ENCODE data around the gene ADK. TPM values are rescaled to one million over a fixed set of nuclear protein-coding genes. Genes with fewer than 3 reads are reported as not detected.
"Not testable (repeated sequence)": the region's sequence is repeated elsewhere in the genome, so short reads cannot be mapped to it uniquely, and the experiment has no call there.

ADK gene
- total RNA-seq, 2 donors from 2014 or later = 34.7 to 36.8 TPM

DNA sequence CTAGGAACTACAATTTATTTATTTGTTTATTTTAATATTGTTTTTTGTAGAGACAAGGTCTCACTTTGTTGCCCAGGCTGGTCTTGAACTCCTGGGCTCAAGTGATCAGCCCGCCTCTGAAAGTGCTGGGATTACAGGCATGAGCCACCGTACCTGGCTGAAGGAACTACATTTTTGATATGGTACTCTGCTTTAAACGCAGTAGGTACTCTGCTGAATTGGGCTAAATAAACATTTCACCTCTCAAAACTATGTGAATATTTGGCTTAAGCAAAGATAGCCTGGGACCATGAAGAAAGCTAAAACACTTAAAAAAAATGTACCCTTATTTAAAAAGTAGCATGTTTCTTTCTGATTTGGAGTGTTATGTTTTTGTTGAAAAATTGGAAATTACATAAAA, 138.2 kb downstream of the ADK start:
- no peak for ATAC-seq
- H3K27me3 Mint-ChIP-seq = no peaks in the 10 kb centered on the region
- H3K9me3 ChIP-seq (ENCODE audit: control insufficient read depth, low read length, poor library complexity, severe bottlenecking) = no peaks in the 10 kb centered on the region
- H3K36me3 Mint-ChIP-seq (ENCODE audit: low read depth) = peaks cover 2% of the 10 kb centered on the region
- DNase-seq = no peak
- H3K4me3 Mint-ChIP-seq = no peak overlapping the region
- no peak overlapping the region for H3K27ac Mint-ChIP-seq
- peaks cover 15% of the 10 kb centered on the region for H3K4me1 Mint-ChIP-seq

DNA sequence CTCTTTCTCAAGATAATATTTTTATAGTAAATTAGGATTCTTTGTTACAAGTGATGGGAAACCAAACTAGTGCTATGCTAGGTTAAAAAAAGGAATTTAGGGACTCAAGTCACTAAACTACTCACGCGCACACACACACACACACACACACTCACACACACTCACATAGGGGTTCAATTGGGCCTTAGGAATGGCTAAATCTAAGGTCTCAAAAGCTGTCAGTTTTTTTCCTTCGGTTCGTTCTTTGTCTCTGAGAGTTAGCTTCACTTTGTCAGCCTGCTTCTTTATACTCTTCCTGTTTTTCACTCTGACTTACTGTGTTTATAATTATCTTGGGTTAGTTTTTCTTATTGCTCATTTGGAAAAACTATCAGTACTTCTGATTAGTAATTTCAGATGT, 138.9 kb downstream of the ADK start:
- Mint-ChIP-seq H3K36me3 (ENCODE audit: low read depth) (peaks cover 2% of the 10 kb centered on the region), H3K4me3 (peak overlapping the region; percentile 52), H3K27me3 (no peaks in the 10 kb centered on the region), H3K4me1 (peaks cover 15% of the 10 kb centered on the region), H3K27ac (peak overlapping the region; percentile 75)
- ATAC-seq = no peak
- DNase-seq = no peak
- no peaks in the 10 kb centered on the region for H3K9me3 ChIP-seq (ENCODE audit: control insufficient read depth, low read length, poor library complexity, severe bottlenecking)

DNA sequence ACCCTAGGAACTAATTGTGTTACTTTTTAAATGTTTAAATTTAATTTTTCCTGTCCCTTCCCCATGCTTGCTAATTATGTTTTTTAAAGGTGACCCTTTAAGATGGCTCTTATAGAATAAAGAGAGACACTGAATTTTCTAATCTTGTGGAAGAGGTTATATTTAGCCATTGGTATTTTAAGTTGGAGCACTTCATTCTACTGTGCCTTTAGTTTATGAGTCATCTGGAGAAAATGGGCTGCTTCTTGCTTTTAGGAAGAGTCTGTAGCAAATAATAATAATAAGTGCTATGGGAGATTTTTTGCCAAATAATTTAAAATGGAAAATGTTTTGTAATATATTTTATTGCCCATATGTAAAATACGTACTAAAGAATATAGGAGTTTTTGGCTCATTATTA, 139.7 kb downstream of the ADK start:
- H3K27ac Mint-ChIP-seq = peak overlapping the region; percentile 75
- ATAC-seq = no peak
- no peak for DNase-seq
- H3K27me3 Mint-ChIP-seq = no peaks in the 10 kb centered on the region
- H3K9me3 ChIP-seq (ENCODE audit: control insufficient read depth, low read length, poor library complexity, severe bottlenecking) = no peaks in the 10 kb centered on the region
- no peak overlapping the region for H3K4me3 Mint-ChIP-seq
- peaks cover 15% of the 10 kb centered on the region for H3K4me1 Mint-ChIP-seq
- peaks cover 2% of the 10 kb centered on the region for H3K36me3 Mint-ChIP-seq (ENCODE audit: low read depth)

DNA sequence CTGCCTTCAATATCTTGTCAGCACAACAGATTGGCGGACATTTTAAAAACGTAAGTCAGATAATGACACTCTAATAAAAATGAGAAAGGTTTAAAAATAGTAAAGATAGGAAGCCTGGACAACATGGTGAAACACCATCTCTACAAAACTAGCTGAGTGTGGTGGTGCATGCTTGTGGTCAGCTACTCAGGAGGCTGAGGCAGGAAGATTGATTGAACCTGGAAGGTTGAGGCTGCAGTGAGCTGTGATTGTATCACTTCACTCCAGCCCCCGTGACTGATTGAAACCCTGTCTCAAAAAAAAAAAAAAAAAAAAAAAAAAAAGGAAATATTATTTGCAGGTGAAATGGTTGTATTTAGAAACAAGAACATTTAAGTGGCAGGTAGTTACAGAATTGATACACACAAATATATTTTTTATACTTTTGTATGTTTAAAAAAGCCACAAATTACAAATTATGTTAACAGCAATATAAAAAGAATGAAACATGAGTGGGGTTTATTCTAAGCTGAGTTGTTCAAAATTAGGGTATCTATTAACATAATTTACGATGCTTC, 141.9 kb downstream of the ADK start:
- H3K27me3 Mint-ChIP-seq = no peaks in the 10 kb centered on the region
- ATAC-seq (no peak), DNase-seq (no peak)
- H3K27ac Mint-ChIP-seq = no peak overlapping the region
- no peak overlapping the region for H3K4me3 Mint-ChIP-seq
- peaks cover 2% of the 10 kb centered on the region for H3K36me3 Mint-ChIP-seq (ENCODE audit: low read depth)
- no peaks in the 10 kb centered on the region for H3K9me3 ChIP-seq (ENCODE audit: control insufficient read depth, low read length, poor library complexity, severe bottlenecking)
- H3K4me1 Mint-ChIP-seq = peaks cover 14% of the 10 kb centered on the region

DNA sequence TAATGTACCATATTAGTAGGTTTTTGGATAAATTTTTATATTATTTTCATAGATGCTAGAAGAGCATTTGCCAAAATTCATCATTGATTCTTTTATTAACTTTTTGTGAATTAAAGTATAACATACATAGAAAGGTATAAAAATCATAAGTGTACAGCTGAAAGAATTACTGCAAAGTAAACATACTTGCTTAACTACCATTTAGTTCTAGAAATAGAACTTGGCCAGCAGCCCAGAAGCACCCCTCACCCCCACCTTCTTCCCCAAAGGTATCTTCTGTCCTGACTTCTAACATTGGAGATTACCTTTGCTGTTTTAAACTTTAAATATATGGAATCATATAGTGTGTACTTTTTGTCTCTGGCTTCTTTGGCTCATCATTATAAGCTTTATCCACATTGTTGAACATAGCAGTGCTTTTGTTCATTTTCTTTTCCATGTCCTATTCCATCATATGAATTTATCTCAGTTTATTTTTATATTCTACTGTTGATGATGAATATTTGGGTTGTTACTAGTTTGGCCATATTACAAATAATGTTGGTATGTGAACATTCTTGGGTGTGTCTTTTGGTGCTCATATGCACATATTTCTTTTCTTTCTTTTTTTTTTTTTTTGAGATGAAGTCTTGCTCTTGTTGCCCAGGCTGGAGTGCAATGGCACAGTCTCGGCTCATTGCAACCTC, 142.8 kb downstream of the ADK start:
- no peak overlapping the region for H3K27ac Mint-ChIP-seq
- no peak overlapping the region for H3K4me3 Mint-ChIP-seq
- H3K4me1 Mint-ChIP-seq = peaks cover 13% of the 10 kb centered on the region
- no peak for DNase-seq
- no peak for ATAC-seq
- H3K27me3 Mint-ChIP-seq = no peaks in the 10 kb centered on the region
- H3K36me3 Mint-ChIP-seq (ENCODE audit: low read depth) = peaks cover 2% of the 10 kb centered on the region
- H3K9me3 ChIP-seq (ENCODE audit: control insufficient read depth, low read length, poor library complexity, severe bottlenecking) = no peaks in the 10 kb centered on the region

DNA sequence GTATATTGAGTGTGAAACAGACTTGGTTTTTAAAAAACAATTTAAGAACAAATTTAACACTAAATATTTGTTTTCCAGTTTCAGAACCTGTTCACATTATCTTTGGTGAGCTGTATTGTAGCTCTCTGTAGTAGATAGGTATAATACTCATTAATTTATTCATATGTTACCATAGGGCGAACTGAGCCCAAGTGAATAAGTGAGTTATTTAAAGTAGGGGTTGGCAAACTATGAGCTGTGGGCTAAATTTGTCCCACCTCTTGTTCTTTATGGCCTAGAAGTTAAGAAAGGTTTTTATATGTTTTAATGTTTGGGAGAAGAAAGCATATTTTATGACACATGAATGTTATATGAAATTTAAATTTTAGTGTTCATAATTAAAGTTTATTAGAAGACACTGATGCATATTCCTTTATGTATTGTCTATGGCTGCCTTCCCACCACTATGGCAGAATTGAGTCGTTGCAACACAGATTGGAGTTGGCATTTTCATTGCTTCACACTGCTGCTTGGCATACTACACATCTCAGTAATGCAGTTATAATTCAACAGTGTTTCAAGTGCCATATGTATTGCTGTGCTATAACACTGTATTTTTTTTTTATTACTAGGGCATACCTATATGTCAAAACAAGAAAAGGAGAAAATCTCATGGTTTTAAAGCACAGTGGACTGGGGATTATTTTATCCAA, 146.5 kb downstream of the ADK start:
- no peak overlapping the region for H3K27ac Mint-ChIP-seq
- H3K9me3 ChIP-seq (ENCODE audit: control insufficient read depth, low read length, poor library complexity, severe bottlenecking) = no peaks in the 10 kb centered on the region
- H3K4me1 Mint-ChIP-seq = peaks cover 3% of the 10 kb centered on the region
- no peak for DNase-seq
- no peaks in the 10 kb centered on the region for H3K27me3 Mint-ChIP-seq
- H3K4me3 Mint-ChIP-seq = no peak overlapping the region
- ATAC-seq = no peak
- H3K36me3 Mint-ChIP-seq (ENCODE audit: low read depth) = no peaks in the 10 kb centered on the region

DNA sequence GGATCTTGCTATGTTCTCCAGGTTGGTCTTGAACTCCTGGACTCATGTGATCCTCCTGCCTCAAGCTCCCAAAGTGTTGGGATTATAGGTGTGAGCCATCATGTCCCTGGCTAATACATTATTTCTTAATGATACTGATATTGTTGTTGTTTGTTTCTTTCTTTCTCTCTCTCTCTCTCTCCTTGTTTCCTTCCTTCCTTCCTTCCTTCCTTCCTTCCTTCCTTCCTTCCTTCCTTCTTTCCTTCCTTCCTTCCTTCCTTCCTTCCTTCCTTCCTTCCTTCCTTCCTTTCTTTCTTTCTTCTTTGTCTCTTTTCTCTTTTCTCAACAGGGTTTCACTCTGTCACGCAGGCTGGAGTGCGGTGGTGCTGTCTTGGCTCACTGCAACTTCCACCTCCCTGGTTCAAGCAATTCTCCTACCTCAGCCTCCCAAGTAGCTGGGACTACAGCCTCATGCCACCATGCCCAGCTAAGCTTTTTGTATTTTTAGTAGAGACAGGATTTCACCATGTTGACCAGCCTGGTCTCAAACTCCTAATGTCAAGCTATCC, 149.1 kb downstream of the ADK start:
- ATAC-seq; DNase-seq; H3K27me3 Mint-ChIP-seq; H3K36me3 Mint-ChIP-seq (ENCODE audit: low read depth); H3K27ac Mint-ChIP-seq; H3K4me1 Mint-ChIP-seq; H3K4me3 Mint-ChIP-seq; H3K9me3 ChIP-seq (ENCODE audit: control insufficient read depth, low read length, poor library complexity, severe bottlenecking): not testable (repeated sequence)

DNA sequence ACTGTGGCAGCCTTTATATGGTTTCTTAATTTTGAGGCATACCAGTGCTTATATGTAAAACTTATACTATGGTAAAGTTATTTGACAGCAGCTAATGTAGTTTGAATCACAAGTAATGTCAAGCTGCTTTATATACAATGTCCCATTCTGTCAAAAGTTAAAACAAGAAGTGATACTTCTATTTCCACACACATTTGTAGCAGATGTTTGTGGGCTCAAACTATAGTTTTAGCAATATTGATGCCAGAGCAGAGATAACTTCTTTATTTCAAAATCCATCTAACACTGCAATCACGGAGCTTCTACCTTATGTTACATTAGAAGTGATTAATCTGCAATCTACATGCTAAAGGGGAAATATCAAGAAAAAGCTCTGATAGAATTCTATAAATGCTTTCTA, 149.6 kb downstream of the ADK start:
- Mint-ChIP-seq H3K4me1 (peaks cover 5% of the 10 kb centered on the region), H3K27ac (no peak overlapping the region), H3K27me3 (no peaks in the 10 kb centered on the region), H3K4me3 (no peak overlapping the region), H3K36me3 (ENCODE audit: low read depth) (no peaks in the 10 kb centered on the region)
- H3K9me3 ChIP-seq (ENCODE audit: control insufficient read depth, low read length, poor library complexity, severe bottlenecking) = no peaks in the 10 kb centered on the region
- ATAC-seq (no peak), DNase-seq (no peak)

DNA sequence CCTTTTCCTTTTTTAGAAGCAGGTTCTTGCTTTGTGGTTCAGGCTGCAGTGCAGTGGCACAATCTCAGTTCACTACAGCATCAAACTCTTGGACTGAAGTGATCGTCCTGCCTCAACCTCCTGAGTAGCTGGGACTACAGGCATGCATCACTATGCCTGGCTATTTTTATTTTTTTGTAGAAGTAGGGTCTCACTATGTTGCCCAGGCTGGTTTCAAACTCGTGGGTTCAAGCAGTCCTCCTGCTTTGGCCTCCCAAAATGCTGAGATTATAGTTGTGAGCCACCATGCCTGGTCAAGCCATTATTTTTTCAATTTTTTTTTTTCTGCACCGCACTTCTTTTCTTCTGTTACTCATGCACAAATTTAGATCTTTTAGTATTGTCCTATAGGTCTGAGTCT, 154.7 kb downstream of the ADK start:
- no peak for ATAC-seq
- Mint-ChIP-seq H3K27ac (no peak overlapping the region), H3K36me3 (ENCODE audit: low read depth) (peaks cover 7% of the 10 kb centered on the region), H3K4me1 (peaks cover 20% of the 10 kb centered on the region), H3K27me3 (no peaks in the 10 kb centered on the region), H3K4me3 (no peak overlapping the region)
- H3K9me3 ChIP-seq (ENCODE audit: control insufficient read depth, low read length, poor library complexity, severe bottlenecking) = no peaks in the 10 kb centered on the region
- no peak for DNase-seq

DNA sequence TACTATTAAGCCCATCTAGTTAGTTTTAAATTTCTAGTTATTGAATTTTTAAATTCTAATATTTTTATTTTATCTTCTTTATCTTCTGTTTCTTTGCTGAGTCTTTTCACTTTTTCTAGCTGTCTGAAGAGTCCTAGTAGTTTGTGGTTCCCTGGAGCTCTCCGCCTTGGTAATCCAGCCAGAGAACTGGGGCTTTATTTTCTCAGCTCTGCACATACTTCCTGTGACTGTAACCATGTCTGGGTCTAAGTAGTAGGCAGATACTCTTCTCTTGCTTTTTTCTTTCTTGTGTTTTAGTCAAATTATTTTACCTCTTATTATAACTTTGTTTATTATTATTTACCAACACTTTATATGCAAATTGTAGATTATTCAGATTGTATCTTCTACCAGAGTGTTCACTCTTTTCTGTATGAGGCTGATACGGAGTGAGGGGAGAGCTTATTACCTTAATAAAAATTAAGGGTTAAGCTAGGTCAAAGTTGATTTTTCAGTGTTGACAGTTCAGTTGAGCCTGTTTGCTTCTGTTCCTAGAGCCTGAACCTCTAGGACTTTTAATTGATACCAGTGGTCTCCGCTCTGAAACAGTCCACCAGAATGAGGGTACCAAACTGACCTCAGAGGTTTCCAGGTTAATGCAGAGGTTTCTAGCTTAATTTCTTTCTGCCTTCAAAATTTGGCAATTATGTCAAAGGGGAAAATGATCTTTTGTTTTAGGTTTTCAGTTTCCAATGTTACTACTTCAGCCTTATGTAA, 155.4 kb downstream of the ADK start:
- peaks cover 7% of the 10 kb centered on the region for H3K36me3 Mint-ChIP-seq (ENCODE audit: low read depth)
- H3K9me3 ChIP-seq (ENCODE audit: control insufficient read depth, low read length, poor library complexity, severe bottlenecking) = no peaks in the 10 kb centered on the region
- DNase-seq (no peak), ATAC-seq (no peak)
- H3K27me3 Mint-ChIP-seq = no peaks in the 10 kb centered on the region
- no peak overlapping the region for H3K4me3 Mint-ChIP-seq
- no peak overlapping the region for H3K27ac Mint-ChIP-seq
- H3K4me1 Mint-ChIP-seq = peaks cover 20% of the 10 kb centered on the region

DNA sequence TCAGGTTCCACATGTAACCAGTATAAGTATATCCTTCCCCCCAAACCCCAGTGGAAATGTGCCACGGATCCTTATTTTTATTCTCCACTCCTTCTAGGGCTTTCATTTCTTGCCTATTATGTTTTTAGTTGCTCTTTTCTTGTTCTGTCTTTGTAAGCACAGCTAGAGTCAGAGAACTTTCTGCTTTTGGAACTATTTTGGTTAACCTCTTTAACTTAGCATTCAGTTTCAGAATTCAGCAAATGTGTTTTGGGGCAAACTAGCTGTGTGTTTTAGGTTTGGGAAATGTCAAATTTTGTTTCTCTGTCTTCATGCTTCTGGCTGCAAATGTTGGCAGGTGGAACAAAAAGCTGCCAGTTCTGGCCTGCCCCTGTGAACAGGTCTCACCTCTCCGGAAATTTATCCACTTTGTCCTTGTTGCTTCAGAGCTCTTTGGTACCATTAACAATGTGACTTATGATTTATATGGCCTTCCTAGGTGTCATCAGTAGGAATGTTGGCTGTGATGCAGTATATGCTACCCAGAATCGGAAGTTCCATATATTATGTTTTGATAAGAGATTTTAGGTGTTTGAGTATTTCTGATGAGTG, 156.1 kb downstream of the ADK start:
- H3K9me3 ChIP-seq (ENCODE audit: control insufficient read depth, low read length, poor library complexity, severe bottlenecking) = no peaks in the 10 kb centered on the region
- DNase-seq (no peak), ATAC-seq (no peak)
- Mint-ChIP-seq H3K27me3 (no peaks in the 10 kb centered on the region), H3K4me3 (no peak overlapping the region), H3K36me3 (ENCODE audit: low read depth) (peaks cover 7% of the 10 kb centered on the region), H3K4me1 (peaks cover 20% of the 10 kb centered on the region), H3K27ac (peak overlapping the region; percentile 27)

DNA sequence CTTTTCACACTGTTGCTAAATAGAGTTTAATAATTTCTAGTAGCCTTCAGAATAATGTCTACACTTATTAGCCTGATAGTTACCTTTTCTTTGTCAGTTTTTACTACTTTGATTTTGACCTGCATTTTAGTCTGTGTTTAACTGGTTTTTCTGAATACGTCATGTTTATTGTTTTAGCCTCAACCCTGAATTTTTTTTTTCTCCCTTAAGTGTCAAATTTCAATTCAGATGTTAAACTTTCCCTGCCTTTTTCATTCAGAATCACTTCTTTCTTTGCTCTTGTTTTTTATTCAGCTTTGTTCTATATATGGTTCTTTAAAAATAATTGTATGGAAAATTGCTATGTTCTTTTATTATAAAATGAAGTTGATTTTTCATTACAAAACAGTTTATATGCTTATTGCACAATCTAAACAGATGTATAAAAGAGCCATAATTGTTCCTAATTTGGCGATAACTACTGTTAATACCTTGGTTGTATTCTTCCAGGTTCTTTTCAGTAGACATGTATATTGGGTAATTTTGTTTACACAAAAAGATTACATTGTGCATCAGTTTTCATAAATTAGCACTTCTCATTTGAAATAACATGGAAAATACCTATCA, 159.7 kb downstream of the ADK start:
- Mint-ChIP-seq H3K4me1 (peaks cover 14% of the 10 kb centered on the region), H3K36me3 (ENCODE audit: low read depth) (peaks cover 7% of the 10 kb centered on the region), H3K4me3 (no peak overlapping the region), H3K27ac (no peak overlapping the region), H3K27me3 (no peaks in the 10 kb centered on the region)
- ATAC-seq (no peak), DNase-seq (no peak)
- no peaks in the 10 kb centered on the region for H3K9me3 ChIP-seq (ENCODE audit: control insufficient read depth, low read length, poor library complexity, severe bottlenecking)

Data from T-helper 17 cell (primary cell).